Fibroblast of lung (primary cell): ENCODE data around the gene AKAP6. TPM values are rescaled to one million over a fixed set of nuclear protein-coding genes. Genes with fewer than 3 reads are reported as not detected.
A peak's percentile ranks its signal among the peaks of the same experiment; 100 is the strongest.

Experiments
- DNase-seq, 2 donors: peaks; one replicate each; pipeline versions ENCODE4 v3.0.0 to v3.0.0-alpha.2; 2010; ENCODE audit warnings: low read depth in 2 of 2
- H2AFZ ChIP-seq: 2 replicates; pipeline ENCODE4 v1.5.1; 2012; ENCODE audit warnings: low read length, control low read depth, inconsistent platforms
- H3K27ac ChIP-seq: 2 replicates; pipeline ENCODE4 v1.5.1; 2011; ENCODE audit warnings: low read length, control low read depth; ENCODE audit not compliant: insufficient read depth
- H3K27me3 ChIP-seq: 2 replicates; pipeline ENCODE4 v1.5.1; 2011; ENCODE audit warnings: mild to moderate bottlenecking, low read length; ENCODE audit not compliant: control insufficient read depth, insufficient read depth
- H3K36me3 ChIP-seq: 2 replicates; pipeline ENCODE4 v1.5.1; 2011; ENCODE audit warnings: low read length; ENCODE audit not compliant: control insufficient read depth, insufficient read depth
- H3K4me1 ChIP-seq: 2 replicates; pipeline ENCODE4 v1.5.1; 2011; ENCODE audit warnings: low read length; ENCODE audit not compliant: control insufficient read depth, insufficient read depth; ENCODE audit errors: extremely low read depth
- H3K4me2 ChIP-seq: 2 replicates; pipeline ENCODE4 v1.5.1; 2011; ENCODE audit warnings: low read length, control low read depth; ENCODE audit not compliant: insufficient read depth; ENCODE audit errors: extremely low read depth
- H3K4me3 ChIP-seq, 4 experiments: fragments of 200-600 bp in 1 of 4; sonication (generic) in 1 of 4; replicated peaks in 1 of 4; 2 replicates each; pipeline ENCODE4 v1.5.1; 2011 to 2016; ENCODE audit warnings: low read length in 4 of 4, low read depth in 3 of 4, mild to moderate bottlenecking in 3 of 4, control low read depth in 2 of 4, inconsistent platforms in 1 of 4, mixed read lengths in 1 of 4; ENCODE audit not compliant: insufficient read depth in 1 of 4; ENCODE audit errors: control extremely low read depth in 1 of 4
- H3K79me2 ChIP-seq: 2 replicates; pipeline ENCODE4 v1.5.1; 2012; ENCODE audit warnings: mild to moderate bottlenecking, low read length, inconsistent platforms; ENCODE audit not compliant: control insufficient read depth, insufficient read depth
- H3K9ac ChIP-seq: 2 replicates; pipeline ENCODE4 v1.5.1; 2011; ENCODE audit warnings: mild to moderate bottlenecking, low read length, control low read depth; ENCODE audit not compliant: insufficient read depth
- H3K9me3 ChIP-seq: 2 replicates; pipeline ENCODE4 v1.5.1; 2012; ENCODE audit warnings: low read depth, low read length; ENCODE audit not compliant: control insufficient read depth, insufficient read depth
- H4K20me1 ChIP-seq: 2 replicates; pipeline ENCODE4 v1.5.1; 2011; ENCODE audit warnings: low read length; ENCODE audit not compliant: control insufficient read depth, insufficient read depth; ENCODE audit errors: extremely low read depth
- CTCF ChIP-seq, 2 donors: IDR thresholded peaks in 1 of 2; conservative IDR thresholded peaks in 1 of 2; 1 replicate in 1 of 2; 2 replicates in 1 of 2; pipeline ENCODE4 v1.5.1; 2011 to 2012; ENCODE audit warnings: low read length in 2 of 2, control low read depth in 1 of 2, inconsistent platforms in 1 of 2, low read depth in 1 of 2, mild to moderate bottlenecking in 1 of 2
- EZH2 ChIP-seq: IDR thresholded peaks from 2 replicates; pipeline ENCODE4 v1.5.1; 2012; ENCODE audit warnings: low read length, control low read depth, mild to moderate bottlenecking; ENCODE audit errors: missing control alignments
- polyA plus RNA-seq, 2 donors: library from polyadenylated mRNA; depleted of rRNA in 1 of 2; stranded (reverse) in 1 of 2; unstranded in 1 of 2; fragments of >200 nt; gene quantifications; 2 replicates each; pipeline ENCODE4 v1.2.1, GENCODE V29; 2011 to 2012; ENCODE audit warnings: missing spikeins in 1 of 2
- total RNA-seq: library from RNA; depleted of rRNA; stranded (reverse); fragments of >200 nt; gene quantifications from 2 replicates; pipeline ENCODE4 v1.2.1, GENCODE V29; 2014

AKAP6 gene
- total and polyA plus RNA-seq, 2 donors (not counting 1 experiment from before 2014, with no cell fraction given): 3.3 to 10.9 TPM

GRCh38 chr14:32352631-32353030, 23.5 kb downstream of the AKAP6 start:
- DNase-seq: peak in 1 of 2 donors; percentile 75
- Histone ChIP-seq H3K4me3 (no peak overlapping the region), H3K36me3 (no peaks in the 10 kb centered on the region), H3K9me3 (no peaks in the 10 kb centered on the region), H3K79me2 (no peaks in the 10 kb centered on the region), H3K4me2 (no peak overlapping the region), H2AFZ (no peak overlapping the region), H4K20me1 (no peaks in the 10 kb centered on the region), H3K9ac (no peak overlapping the region), H3K27ac (no peak overlapping the region), H3K27me3 (no peaks in the 10 kb centered on the region), H3K4me1 (no peaks in the 10 kb centered on the region)
- TF ChIP-seq EZH2 (no peak), CTCF (conservative IDR thresholded peaks at IDR 0.05 in 1 of 2, IDR thresholded peaks at IDR 0.05 in 1 of 2; ENCODE audit: low read depth in 1 of 2, low read length in 2 of 2) (no peak)

- H3K79me2 ChIP-seq: no peaks in the 10 kb centered on the region
- no peak overlapping the region for H3K27ac ChIP-seq
- no peaks in the 10 kb centered on the region for H4K20me1 ChIP-seq
- H3K9ac ChIP-seq: no peak overlapping the region
- H3K4me1 ChIP-seq: no peaks in the 10 kb centered on the region
- no peak overlapping the region for H3K4me2 ChIP-seq
- H3K9me3 ChIP-seq: no peaks in the 10 kb centered on the region
- no peaks in the 10 kb centered on the region for H3K27me3 ChIP-seq
- no peaks in the 10 kb centered on the region for H3K36me3 ChIP-seq
- H2AFZ ChIP-seq: no peak overlapping the region
- TF ChIP-seq CTCF (conservative IDR thresholded peaks at IDR 0.05 in 1 of 2, IDR thresholded peaks at IDR 0.05 in 1 of 2; ENCODE audit: low read depth in 1 of 2, low read length in 2 of 2): no peak
- no peak for TF ChIP-seq EZH2
- H3K4me3 ChIP-seq: no peak overlapping the region
- no peak for DNase-seq
These were observed 25.6 kb downstream of the AKAP6 start for GRCh38 chr14:32354716-32355115.

GRCh38 chr14:32358781-32359180, 29.7 kb downstream of the AKAP6 start:
- TF ChIP-seq EZH2 (no peak), CTCF (conservative IDR thresholded peaks at IDR 0.05 in 1 of 2, IDR thresholded peaks at IDR 0.05 in 1 of 2; ENCODE audit: low read depth in 1 of 2, low read length in 2 of 2) (no peak)
- Histone ChIP-seq H3K4me1 (no peaks in the 10 kb centered on the region), H3K9me3 (no peaks in the 10 kb centered on the region), H3K4me2 (no peak overlapping the region), H3K27me3 (no peaks in the 10 kb centered on the region), H3K79me2 (no peaks in the 10 kb centered on the region), H4K20me1 (no peaks in the 10 kb centered on the region), H3K4me3 (no peak overlapping the region), H3K27ac (no peak overlapping the region), H2AFZ (no peak overlapping the region), H3K36me3 (no peaks in the 10 kb centered on the region), H3K9ac (no peak overlapping the region)
- no peak for DNase-seq
